Osteocyte (in vitro differentiated cells): Measurements from ENCODE around the gene APAF1. TPM values are rescaled to one million over a fixed set of nuclear protein-coding genes. Genes with fewer than 3 reads are reported as not detected.

Experiments
- DNase-seq: peaks from one replicate; pipeline ENCODE4 v3.0.0; 2021; ENCODE audit warnings: mixed read lengths; ENCODE audit not compliant: unreplicated experiment; ENCODE audit errors: extremely low spot score
- H3K27ac Mint-ChIP-seq: one replicate; pipeline ENCODE4 v1.8.0; 2021; ENCODE audit warnings: mild to moderate bottlenecking, mixed read lengths; ENCODE audit not compliant: unreplicated experiment
- H3K27me3 Mint-ChIP-seq: one replicate; pipeline ENCODE4 v1.8.0; 2021; ENCODE audit warnings: mixed read lengths; ENCODE audit not compliant: unreplicated experiment
- H3K36me3 Mint-ChIP-seq: one replicate; pipeline ENCODE4 v1.8.0; 2021; ENCODE audit warnings: mixed read lengths; ENCODE audit not compliant: unreplicated experiment
- H3K4me1 Mint-ChIP-seq: one replicate; pipeline ENCODE4 v1.8.0; 2021; ENCODE audit warnings: mixed read lengths; ENCODE audit not compliant: unreplicated experiment
- H3K4me3 Mint-ChIP-seq: one replicate; pipeline ENCODE4 v1.8.0; 2021; ENCODE audit warnings: mild to moderate bottlenecking, moderate library complexity, mixed read lengths; ENCODE audit not compliant: unreplicated experiment
- H3K9me3 Mint-ChIP-seq: one replicate; pipeline ENCODE4 v1.8.0; 2021; ENCODE audit warnings: mixed read lengths; ENCODE audit not compliant: unreplicated experiment
- CTCF ChIP-seq: fragments of 200-600 bp; sonication (generic); IDR thresholded peaks from 2 replicates; pipeline ENCODE4 v1.5.0; 2021; ENCODE audit warnings: antibody characterized with exemption, mild to moderate bottlenecking, moderate library complexity
- total RNA-seq: library from RNA; stranded (reverse); gene quantifications from 2 replicates; pipeline ENCODE4 v1.2.1, GENCODE V29; 2021

The APAF1 gene
- total RNA-seq, 1 donor from 2014 or later: 14.4 TPM

- Mint-ChIP-seq H3K27ac (no peak overlapping the region), H3K9me3 (no peaks in the 10 kb centered on the region), H3K4me1 (peaks cover 18% of the 10 kb centered on the region), H3K27me3 (no peaks in the 10 kb centered on the region), H3K36me3 (peaks cover 17% of the 10 kb centered on the region), H3K4me3 (no peak overlapping the region)
- DNase-seq: no peak
- TF ChIP-seq CTCF: no peak
Observed at GRCh38 chr12:98651328-98651727, 6.2 kb downstream of the APAF1 start.

- peak; percentile 82 for TF ChIP-seq CTCF
- Mint-ChIP-seq H3K27ac (peak overlapping the region; percentile 40), H3K4me1 (peaks cover 5% of the 10 kb centered on the region), H3K27me3 (no peaks in the 10 kb centered on the region), H3K36me3 (peaks cover 21% of the 10 kb centered on the region), H3K4me3 (no peak overlapping the region), H3K9me3 (no peaks in the 10 kb centered on the region)
- DNase-seq: no peak
Observed at GRCh38 chr12:98653866-98654493, 8.9 kb downstream of the APAF1 start.

DNA sequence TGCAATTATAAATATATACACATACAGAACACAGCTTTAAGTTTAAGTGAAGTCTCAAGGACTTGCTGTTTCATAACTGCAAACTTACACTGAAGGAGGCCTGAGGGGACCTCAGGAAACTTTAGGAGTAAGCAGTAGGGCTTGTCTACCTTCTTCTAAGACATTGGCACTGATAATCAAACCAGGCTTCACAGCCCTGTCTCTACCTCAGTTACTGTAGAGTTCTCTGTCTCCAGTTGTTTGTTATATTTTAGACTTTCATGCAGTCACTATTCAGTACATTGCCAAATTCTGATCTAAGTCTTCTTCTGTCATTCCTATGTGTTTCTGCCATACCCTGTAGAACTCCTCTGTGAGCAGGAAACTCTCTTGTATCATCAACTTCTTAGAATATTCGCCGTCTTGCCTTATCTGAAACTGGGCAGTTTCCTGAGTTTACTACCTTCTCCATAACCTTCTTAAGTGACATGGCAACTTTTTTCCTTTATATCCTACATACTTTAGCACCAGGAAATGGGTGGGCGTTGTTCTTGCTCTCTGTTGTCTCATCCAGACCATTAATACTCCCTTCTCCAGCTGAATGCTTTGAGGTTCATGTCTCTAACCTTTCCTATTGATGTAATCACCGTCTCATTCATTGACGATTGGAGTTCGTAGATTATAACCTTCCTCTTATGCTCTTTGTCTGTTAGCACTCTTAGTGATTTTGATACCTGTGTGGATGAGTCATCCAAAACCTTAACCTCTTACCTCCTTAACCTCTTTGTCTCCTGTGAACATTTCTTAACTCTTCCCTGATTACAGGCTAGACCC, 11.4 kb downstream of the APAF1 start:
- Mint-ChIP-seq H3K27me3 (no peaks in the 10 kb centered on the region), H3K27ac (no peak overlapping the region)
- DNase-seq: no peak

GRCh38 chr12:98660521-98660920, 15.4 kb downstream of the APAF1 start:
- TF ChIP-seq CTCF: no peak
- H3K9me3 Mint-ChIP-seq: no peaks in the 10 kb centered on the region
- peaks cover 38% of the 10 kb centered on the region for H3K36me3 Mint-ChIP-seq
- H3K4me1 Mint-ChIP-seq: peaks cover 2% of the 10 kb centered on the region
- H3K4me3 Mint-ChIP-seq: no peak overlapping the region
- no peak overlapping the region for H3K27ac Mint-ChIP-seq
- H3K27me3 Mint-ChIP-seq: no peaks in the 10 kb centered on the region
- no peak for DNase-seq

More for the DNA sequence above, 11.4 kb downstream of the APAF1 start:
- H3K4me1 Mint-ChIP-seq: peaks cover 5% of the 10 kb centered on the region
- no peak for TF ChIP-seq CTCF
- no peaks in the 10 kb centered on the region for H3K9me3 Mint-ChIP-seq
- H3K36me3 Mint-ChIP-seq: peaks cover 20% of the 10 kb centered on the region
- H3K4me3 Mint-ChIP-seq: no peak overlapping the region

DNA sequence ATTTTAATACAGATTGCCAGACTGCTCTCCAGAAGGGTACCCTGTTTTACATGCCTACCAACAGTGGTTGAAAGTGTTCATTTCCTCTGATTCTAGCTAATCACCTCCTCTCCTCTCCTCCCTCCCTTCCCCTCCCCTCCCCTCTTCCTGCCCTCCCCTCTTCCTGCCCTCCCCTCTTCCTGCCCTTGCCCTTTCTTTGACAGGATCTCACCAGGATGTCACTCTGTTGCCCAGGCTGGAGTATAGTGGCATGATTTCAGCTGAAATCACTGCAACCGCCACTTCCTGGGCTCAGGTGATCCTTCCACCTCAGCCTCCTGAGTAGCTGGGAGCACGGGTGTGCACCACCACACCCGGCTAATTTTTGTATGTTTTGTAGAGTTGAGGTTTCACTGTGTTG, 24.7 kb downstream of the APAF1 start:
- no peak for DNase-seq
- no peak overlapping the region for H3K27ac Mint-ChIP-seq
- no peaks in the 10 kb centered on the region for H3K4me1 Mint-ChIP-seq
- no peak for TF ChIP-seq CTCF
- no peak overlapping the region for H3K4me3 Mint-ChIP-seq
- no peaks in the 10 kb centered on the region for H3K9me3 Mint-ChIP-seq
- H3K27me3 Mint-ChIP-seq: no peaks in the 10 kb centered on the region
- H3K36me3 Mint-ChIP-seq: peaks cover 36% of the 10 kb centered on the region
